IPS DF 4.7 (cell line): ENCODE measurements around the gene BICD2.
A peak's percentile ranks its signal among the peaks of the same experiment; 100 is the strongest.
"Not testable (repeated sequence)": the region's sequence is repeated elsewhere in the genome, so short reads cannot be mapped to it uniquely, and the experiment has no call there.

Experiments
- DNase-seq: peaks from one replicate; pipeline ENCODE4 v3.0.0-alpha.2; 2013; ENCODE audit warnings: low spot score; ENCODE audit errors: extremely low read depth

The BICD2 gene

DNA sequence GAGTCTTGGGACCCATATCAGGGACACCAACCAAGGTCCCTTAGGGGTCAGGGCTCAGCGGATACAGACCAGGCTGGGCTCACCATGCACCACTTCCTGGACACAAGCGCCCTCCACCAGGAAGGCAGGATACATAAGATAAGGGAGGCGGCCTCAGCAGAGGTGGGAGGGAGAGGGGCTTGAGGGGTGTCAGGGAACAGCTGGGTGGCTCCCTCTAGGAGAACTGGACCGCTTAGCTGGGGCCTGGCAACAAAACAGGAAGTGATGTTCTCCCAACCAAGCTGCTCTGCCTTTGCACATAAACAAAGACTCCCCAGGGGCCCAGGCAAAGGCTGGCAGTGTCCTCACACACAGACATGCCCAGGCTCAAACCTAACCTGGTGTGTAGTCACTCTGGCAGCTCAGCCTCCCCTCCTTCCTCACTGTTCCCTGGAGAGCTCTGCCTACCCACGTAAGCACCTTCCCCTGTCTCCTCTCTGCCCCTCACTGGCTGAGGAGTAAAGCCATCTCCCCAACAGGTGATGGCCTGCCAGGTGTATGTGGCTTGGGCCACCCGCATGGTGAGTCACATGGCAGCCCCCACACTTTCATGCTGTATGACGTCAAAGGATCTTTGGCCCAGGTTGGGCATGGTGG is 5.8 kb upstream of the BICD2 start:
- DNase-seq: no peak

DNA sequence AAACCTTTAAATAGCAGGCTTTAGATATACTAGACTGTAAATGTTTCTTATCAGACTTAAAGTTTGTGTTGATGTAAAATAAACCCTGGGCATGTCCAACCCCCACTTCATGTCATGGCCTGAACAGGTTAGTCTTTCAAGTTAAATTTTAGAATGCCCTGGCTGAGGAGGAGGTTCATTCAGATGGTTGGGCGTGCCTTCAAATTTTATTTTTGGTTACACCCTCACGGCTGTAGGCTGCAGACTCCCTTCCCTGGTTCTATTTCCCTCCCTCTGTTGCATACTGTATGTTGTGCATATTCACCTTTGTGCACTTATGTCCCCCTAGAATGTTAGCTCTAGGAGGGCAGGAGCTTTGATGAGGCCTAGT is 5.3 kb upstream of the BICD2 start:
- no peak for DNase-seq

DNA sequence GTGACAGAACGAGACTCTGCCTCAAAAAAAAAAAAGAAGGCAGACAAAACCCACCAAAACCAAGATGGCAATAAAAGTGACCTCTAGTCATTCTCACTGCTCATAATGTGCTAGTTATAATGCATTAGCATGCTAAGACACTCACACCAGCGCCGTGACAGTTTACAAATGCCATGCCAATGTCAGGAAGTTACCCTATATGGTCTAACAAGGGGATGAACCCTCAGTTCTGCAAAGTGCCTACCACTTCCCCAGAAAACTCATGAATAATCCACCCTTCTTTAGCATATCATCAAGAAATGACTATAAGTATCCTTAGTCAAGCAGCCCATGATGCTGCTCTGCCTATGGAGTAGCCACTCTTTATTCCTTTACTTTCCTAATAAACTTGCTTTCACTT is 4.7 kb upstream of the BICD2 start:
- no peak for DNase-seq

DNA sequence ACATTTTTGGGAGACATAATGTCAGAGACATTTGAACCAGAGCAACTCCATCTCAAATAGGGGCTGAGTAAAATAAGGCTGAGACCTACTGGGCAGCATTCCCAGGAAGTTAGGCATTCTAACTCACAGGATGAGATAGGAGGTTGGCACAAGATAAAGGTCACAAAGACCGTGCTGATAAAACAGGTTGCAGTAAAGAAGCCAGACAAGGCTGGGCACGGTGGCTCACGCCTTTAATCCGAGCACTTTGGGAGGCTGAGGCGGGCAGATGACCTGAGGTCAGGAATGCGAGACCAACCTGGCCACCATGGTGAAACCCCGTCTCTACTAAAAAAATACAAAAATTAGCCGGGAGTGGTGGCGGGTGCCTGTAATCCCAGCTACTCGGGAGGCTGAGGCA is 4.2 kb upstream of the BICD2 start:
- not testable (repeated sequence) for DNase-seq

DNA sequence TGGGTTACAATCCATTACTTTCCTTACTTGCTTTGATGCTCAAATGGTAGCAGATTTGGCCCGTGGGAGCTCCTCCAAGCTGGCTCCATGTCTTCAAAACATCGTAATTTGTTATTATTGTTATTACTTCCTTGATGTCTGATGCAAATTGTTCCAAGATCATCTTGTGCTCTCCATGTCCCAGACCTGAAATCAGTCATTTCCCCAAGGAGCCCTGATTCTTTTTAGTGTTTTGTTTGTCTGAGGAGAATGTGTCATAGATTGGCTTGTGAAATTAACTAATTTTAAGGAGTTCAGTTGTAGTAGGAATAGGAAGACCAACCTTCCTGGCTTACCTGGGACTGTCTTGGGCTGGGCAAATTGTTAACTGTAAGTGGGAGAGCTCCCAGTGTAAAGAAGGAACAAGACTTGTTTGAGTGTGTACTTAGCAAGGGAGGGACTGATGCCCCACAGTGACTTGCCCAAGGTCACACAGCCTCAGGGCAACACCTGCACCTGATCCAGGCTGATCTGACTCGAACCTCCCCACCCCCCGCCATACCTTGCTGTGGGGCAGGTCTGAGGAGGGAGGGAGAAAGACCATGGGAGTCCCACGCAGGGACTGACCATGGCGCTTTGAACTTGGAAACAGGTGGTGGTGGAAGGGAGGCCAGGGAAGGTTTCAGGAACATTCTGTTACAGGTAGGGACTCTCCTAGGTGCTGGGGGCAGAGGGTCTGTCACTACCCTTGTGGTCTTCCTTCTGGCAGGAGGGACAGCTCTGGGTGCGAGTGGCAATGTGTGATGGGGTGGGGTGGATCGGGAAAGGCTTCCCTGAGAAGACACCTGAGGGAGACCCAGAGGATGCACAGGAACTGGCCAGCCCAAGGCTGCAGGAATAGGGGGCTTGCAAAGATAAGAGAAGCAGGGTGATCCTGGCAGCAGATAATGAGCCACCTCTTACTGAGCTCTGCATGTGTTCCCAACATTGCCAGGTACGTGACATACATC is 2.7 kb upstream of the BICD2 start:
- DNase-seq: no peak

DNA sequence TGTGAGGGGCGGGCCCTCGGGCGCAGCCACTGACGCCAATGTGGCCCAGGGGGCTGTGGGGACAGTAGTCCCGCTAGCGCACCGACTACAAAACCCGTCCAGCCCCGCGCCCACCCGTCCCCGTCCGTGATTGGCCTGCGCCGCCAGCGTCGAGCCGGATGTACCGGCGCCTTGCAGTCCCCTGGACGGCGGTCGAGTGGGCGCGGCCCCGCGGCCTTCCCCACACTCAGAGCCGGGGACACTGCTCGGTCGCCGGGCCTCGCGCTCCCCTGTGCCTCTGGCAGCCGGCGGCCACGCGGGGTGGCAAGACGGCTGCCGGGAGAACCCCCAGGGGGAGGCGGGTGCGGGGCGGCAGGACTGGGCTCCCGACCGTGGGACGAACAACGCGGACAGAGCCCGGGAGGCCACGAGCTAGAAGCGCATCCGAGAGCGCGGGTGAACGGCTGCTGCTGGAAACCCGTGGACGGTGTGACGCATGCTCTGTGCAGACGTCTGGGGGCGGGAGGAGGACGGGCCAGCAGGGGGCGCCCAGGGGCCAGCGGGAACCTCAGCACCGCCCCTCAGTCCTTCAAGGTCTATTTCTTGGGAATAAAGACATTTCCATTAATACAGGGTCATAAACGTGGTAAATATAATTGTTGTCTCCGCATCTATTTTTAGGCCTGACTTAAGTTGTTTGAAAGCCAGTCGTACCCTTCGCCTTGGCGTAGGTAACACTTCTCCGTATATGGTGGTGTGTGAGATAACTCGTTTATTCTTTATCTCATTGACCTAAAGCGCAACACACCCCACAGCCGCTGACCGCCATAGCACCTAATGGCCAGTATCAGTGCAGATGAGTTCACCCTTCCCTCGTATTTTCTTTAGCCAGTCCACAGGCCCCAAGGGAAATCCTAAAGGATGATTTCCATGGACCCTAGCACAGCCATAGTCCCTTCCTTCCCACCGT is 629 bp upstream of the BICD2 start:
- peak; percentile 69 for DNase-seq

DNA sequence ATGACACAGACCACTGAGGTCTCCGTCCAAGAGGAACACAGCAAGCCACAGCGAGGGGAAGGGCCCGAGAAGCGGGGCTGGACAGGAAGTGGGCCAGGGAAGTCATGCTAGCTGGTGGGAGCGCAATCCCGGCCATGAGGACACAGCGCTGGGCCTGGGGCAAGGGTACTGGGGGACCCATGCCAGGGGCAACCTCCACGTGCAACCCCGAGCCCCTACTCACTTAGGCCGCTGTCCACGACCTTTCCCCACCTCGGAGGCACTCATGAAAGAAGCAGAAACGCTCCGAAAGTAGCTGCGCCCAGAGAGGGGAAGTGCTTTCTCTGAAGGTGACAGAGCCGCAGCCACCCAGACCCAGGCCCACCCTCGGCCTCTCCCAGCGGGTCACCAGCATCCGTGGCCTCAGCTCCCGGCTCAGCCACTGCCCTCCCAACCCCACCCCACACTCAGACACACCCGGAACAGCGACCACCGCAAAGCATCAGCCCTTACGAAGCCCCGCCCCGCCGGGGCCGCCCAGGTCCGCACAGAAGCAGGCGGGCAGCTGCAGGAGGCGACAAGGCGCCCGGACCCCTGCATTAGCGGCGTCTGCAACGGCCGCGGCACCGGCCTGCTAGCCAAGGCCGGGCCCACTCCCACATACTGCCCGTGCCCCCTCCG is 782 bp downstream of the BICD2 start:
- DNase-seq: no peak

DNA sequence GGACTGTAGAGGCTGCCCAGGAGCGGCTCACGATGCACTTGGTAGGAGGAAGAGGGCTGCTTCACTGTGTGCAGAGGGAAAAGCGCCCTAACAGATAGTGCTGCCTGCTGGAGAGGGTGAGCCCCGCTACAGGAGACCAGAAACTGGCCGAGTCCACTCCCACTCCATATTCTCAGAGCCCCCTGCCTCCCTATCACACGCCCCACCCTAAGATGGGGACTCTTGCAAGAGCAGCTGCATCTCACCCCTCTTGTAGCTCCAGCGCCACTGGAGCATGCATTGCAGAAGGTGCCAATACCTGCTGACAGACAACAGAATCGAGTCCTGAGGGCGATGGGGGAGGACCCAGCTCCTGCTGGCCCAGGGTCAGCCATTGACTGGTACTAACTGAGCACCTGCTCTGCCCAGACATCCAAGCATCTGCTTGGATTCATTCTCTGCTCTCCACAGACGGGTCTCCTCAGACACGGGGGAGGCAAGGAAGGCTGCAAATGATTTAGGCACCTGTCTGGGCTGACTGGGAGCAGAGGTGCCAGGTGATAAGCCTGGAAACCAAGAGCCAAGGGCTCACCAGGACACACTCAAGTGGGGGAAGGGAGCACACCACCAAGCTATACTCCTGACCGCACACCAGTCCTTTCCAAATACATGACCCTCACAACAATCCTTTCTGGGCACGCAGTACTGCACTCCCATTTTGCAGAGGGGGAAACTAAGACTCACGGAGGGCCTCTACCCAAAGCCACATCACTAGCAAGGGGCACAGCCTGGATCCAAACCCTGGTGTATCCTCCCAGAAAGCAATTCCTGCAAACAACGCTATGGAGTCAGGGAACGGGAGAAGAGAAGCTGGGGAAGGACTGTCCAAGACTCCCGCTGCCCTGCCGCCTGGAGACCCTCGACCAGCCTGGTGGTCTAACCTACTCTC is 1.6 kb downstream of the BICD2 start:
- no peak for DNase-seq

DNA sequence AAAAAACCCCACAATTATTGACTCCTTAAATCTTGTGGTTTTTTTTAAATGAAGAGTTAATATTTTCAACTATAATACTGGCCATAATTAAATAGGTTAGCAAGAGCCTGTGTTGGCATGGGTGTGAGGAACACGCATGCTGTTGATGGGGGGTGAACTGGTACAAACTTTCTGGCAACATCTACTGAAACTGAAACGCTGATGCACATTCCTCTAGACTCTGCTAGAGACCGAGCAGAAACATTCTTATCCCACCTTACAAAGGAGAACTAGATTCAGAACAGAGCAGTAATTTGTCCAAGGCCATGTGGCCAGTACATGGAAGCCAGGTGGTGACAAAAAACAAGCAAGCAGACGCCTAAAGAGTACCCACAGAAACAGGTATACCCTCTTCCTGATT is 2.4 kb downstream of the BICD2 start:
- DNase-seq: no peak

DNA sequence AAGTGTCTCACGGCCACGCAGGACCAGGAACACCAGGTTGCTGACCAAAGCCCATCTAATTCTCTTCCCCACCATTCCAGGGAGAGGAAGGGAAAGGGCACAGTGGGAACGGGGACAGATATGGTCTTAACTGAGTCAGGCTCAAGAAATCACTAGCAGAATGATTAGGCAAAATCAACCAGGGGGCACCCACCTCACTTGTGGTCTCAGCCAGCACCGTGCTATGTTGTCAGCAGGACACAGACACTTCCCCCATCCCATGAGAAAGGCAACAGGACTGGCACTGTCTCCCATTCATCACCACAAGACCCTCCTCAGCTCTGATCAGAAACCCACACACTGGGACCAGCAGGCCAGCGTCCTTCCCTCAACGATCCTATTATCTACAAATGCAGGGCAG is 2.9 kb downstream of the BICD2 start:
- DNase-seq: no peak

DNA sequence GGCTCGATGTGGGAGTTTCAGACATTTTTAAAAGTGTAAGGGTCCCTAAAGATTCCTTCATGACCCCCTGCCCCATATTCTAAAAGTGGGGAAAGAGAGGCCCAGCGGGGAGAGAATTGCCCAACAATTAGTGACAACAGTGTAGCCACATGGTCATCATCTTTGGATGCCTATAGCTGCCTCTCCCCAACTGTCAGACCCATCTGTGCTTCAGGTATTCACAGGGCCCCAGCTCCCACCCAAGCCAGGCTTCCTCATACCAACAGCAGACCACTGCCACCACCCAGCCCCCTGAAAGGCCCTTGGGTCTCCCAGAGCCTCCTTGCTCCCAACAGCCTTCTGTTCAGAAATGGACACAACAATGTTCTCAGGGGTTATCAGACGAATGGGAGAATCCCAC is 4.1 kb downstream of the BICD2 start:
- DNase-seq: no peak

DNA sequence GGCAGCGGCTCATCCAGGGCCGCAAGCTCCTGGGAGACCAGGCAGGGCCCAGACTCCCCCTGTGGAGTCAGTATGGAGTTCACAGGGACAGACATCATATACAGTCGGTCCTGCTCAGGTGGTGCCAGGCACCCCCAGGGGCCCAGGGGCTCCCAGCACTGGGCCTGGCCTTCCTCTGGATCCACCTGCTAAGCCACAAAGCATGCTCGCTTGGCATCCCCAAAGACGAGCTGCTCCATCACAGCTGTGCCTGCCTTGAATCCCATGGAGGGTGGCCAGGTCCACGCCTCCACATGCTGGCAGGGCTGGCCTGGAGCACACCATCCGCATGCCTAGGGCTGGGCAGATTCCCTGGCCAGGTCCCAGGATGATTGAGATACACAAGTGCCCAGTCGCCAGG is 4.6 kb downstream of the BICD2 start:
- no peak for DNase-seq

DNA sequence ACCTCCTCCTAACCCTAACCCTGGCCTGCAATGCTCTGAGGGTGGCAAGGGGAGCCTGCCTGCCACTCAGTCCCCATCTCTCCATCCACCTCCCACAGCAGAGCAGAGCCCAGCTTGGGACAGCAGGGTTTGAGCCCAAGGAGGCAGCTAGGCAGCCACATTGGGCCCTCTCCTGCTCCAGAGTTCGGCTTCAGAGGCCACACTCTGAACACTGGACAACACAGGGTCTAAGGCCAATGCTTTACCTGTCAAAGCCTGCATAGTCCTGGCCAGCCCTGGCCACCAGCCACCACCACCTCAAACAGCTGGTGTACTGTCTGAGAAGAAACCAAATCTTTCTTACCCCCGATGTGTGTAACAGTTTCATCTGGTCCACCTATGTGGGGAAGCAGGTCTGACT is 5.2 kb downstream of the BICD2 start:
- no peak for DNase-seq

DNA sequence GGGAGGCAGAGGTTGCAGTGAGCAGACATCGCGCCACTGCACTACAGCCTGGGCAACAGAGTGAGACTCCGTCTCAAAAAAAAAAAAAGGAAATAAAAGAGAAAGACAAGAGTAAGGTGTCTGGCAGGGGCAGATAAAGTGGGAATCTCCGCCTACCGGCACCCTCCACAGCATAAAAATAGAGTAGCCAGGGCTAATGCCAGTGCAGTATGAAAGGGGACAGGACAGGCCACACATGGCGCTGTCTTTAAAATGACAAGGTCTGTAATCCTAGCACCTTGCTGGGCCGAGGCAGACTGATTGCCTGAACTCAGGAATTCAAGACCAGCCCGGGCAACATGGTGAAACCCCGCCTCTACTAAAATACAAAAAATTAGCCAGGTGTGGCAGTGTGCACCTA is 7.8 kb downstream of the BICD2 start:
- DNase-seq: no peak

DNA sequence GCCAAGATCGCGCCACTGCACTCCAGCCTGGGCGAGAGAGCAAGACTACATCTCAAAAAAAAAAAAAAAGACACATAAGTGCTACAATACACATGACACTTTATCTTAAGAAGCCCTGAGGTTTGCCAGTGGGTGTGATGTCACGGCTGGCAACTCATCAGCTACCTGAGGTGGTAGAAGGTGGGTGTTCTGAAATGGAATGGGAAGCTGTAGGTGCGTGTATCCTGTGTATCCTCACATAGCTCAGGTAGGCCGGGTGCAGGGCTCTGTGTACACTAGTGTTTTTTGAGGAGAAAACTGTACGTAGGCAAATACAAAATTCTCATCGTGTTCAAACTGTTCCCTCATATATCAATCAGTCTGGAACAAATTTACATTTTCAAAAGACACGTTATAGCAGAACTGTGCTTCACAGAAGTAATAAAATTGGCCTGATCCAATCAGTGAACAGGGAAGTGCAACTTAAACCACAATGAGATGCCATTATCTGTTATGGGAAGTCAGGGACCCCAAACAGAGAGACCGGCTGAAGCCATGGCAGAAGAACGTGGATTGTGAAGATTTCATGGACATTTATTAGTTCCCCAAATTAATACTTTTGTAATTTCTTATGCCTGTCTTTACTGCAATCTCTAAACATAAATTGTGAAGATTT is 10.4 kb downstream of the BICD2 start:
- DNase-seq: no peak

DNA sequence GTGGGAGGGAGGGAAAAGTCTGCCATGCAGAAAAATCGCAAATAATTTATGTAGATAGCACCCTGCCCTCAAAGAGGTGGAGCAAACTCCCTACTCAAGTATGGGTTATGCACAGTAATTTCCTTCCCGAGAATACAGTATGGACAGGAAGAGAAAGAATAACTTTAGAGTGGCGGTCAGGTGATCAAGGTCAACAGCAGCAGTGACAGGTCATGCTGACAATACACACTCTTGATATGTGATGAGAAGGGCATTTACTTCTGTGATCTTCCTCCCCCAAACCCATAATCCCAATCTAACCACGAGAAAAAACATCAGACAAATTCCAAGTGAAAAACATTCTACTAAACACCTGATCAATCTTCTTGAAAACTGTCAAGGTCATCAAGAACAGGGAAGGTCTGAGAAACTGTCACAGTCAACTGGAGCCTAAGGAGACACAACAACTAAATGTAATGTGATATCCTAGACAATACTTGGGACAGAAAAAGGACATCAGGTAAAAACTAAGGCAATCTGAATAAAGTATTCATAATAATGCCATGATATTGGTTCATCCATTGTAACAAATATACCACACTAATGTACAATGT is 11.7 kb downstream of the BICD2 start:
- DNase-seq: no peak

DNA sequence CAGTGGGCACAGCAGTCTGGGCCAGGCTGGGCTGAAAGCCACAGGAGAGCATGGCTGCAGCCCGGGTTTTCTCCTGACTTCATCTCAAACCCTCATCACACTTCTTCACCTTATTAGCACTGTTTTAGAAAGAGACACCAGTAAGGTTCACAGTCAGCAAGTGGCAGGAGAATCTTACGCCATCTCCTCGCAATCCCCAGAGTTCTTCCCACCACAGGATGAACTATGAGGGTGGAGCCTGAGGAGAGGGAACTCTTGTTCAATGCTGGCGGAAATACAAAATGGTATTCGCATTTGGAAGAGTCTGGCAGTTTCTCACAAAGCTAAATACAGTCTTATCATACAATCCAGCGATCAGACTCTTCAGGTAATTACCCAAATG is 14.7 kb downstream of the BICD2 start:
- DNase-seq: no peak

DNA sequence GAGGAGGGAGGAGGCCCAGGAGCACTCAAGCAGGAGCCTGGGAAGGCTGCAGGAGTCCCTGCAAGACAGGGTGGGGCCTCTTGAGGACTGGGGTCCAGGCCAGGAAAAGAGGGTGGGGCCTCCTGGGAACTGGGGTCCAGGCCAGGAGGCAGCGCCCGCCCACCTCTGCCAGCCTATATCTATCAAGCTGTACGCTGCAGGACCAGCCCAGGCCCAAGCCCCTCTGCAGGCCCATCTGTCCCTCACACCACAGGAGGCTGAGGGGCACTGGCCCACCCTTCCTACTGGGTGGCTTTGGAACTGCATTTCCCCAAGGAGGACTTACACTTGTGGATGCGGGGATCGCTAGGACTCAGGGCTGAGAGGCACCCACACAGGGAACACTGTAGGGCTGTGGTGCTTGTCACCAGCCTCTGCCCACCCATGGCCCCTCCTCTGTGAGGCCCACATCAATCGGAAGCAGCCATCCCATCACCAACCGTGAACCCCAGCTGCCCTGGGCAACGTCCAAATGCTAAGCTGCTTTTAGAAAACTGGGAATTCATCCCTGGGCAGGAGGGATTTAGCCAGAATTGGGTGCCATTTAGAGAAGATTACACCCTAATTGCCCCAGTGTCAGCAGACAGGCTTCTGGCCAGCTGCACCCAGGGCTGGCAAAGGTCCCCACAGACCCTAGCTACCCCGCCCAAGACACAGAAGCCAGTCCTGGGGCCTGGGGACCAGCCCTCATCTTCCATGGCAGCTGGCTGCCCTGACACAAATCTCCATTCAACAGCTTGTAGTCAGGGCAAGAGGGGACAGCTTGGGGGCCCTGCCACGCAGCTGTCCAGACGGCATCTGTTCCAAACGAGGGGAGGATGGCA is 15.3 kb downstream of the BICD2 start:
- no peak for DNase-seq

DNA sequence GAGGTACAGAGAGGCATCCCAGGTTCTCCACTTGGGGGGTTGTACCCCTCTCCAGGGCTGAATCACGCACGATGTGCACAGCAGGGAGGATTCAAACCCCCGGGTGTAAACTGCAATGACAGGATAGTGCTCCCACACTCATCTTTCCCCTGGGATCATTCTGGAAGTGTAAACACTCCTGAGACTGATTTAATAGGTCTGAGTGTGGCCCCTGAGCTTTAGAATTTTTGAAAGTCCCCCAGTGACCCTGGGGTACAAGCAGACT is 16.5 kb downstream of the BICD2 start:
- DNase-seq: no peak
